Stimulated activated CD4-positive, alpha-beta T cell treated with anti-CD3 and anti-CD28 coated beads, TNF-alpha, amount 100 ng/mL, for 1 hour (primary cell): ENCODE data around the gene PLAA.
"Not testable (repeated sequence)": the region's sequence is repeated elsewhere in the genome, so short reads cannot be mapped to it uniquely, and the experiment has no call there.

Source experiments
- DNase-seq, 3 donors: peaks; one replicate each; pipeline ENCODE4 v3.0.0-alpha.2; 2020; ENCODE audit warnings: low read depth in 3 of 3, low spot score in 1 of 3

Gene PLAA

GRCh38 chr9:26935847-26936246, 11.2 kb downstream of the PLAA start:
- no peak for DNase-seq

- no peak for DNase-seq
Observed at GRCh38 chr9:26928902-26929495, 18.0 kb downstream of the PLAA start.

GRCh38 chr9:26925609-26926008, 21.4 kb downstream of the PLAA start:
- DNase-seq = no peak

- DNase-seq = no peak
Observed at GRCh38 chr9:26919698-26920097, 27.3 kb downstream of the PLAA start.

- no peak for DNase-seq
Observed at GRCh38 chr9:26913138-26913668, 33.8 kb downstream of the PLAA start.

- no peak for DNase-seq
Observed at GRCh38 chr9:26904671-26905070, 42.4 kb downstream of the PLAA start.

- no peak for DNase-seq
Observed at GRCh38 chr9:26904070-26904469, 43.0 kb downstream of the PLAA start.

GRCh38 chr9:26893030-26893676, 53.9 kb downstream of the PLAA start:
- no peak for DNase-seq

- DNase-seq = peak; percentile 77 to 88 (median 78)
Observed at GRCh38 chr9:26892251-26893029, 54.6 kb downstream of the PLAA start, which contains the start of gene CAAP1. Gene CAAP1, minus strand, starts transcription at chr9:26892802. Its CDS starts 87 bp downstream, at chr9:26892715.

GRCh38 chr9:26891726-26892125, 55.3 kb downstream of the PLAA start:
- DNase-seq = no peak

GRCh38 chr9:26888271-26888670, 58.8 kb downstream of the PLAA start:
- DNase-seq = no peak

GRCh38 chr9:26882154-26882553, 64.9 kb downstream of the PLAA start:
- no peak for DNase-seq

GRCh38 chr9:26880262-26880661, 66.8 kb downstream of the PLAA start:
- DNase-seq = no peak

- DNase-seq = not testable (repeated sequence)
Observed at GRCh38 chr9:26875155-26875554, 71.9 kb downstream of the PLAA start.

GRCh38 chr9:26870292-26870691, 76.8 kb downstream of the PLAA start:
- no peak for DNase-seq

- no peak for DNase-seq
Observed at GRCh38 chr9:26863074-26863473, 84.0 kb downstream of the PLAA start.

- no peak for DNase-seq
Observed at GRCh38 chr9:26856413-26857032, 90.5 kb downstream of the PLAA start.
